ENCODE data around the gene ATP8B1.

GRCh38 chr18:57814555-57814954 is 11.4 kb upstream of the ATP8B1 start:
- TF ChIP-seq CTCF (IDR thresholded peaks at IDR 0.05) (no peak), POLR2A (IDR thresholded peaks at IDR 0.05) (no peak), POLR2AphosphoS5 (IDR thresholded peaks at IDR 0.05) (no peak), EP300 (IDR thresholded peaks at IDR 0.05) (no peak)
